Neural progenitor cell (in vitro differentiated cells): Measurements from ENCODE around the gene TBC1D14. TPM values are rescaled to one million over a fixed set of nuclear protein-coding genes. Genes with fewer than 3 reads are reported as not detected.
A peak's percentile ranks its signal among the peaks of the same experiment; 100 is the strongest.

ENCODE experiments used
- DNase-seq: peaks from one replicate; pipeline ENCODE4 v3.0.0-alpha.2; 2016; ENCODE audit warnings: low spot score
- H2AFZ ChIP-seq: fragments of 200-600 bp; sonication (generic); replicated peaks from 2 replicates; pipeline ENCODE4 v1.6.1; 2016; ENCODE audit warnings: antibody characterized with exemption
- H3F3A ChIP-seq: fragments of 200-600 bp; sonication (generic); 2 replicates; pipeline ENCODE4 v1.6.1; 2016; ENCODE audit warnings: antibody characterized with exemption, low read depth
- H3K27ac ChIP-seq: fragments of 200-600 bp; sonication (generic); 2 replicates; pipeline ENCODE4 v1.5.1; 2016; ENCODE audit warnings: mild to moderate bottlenecking
- H3K27me3 ChIP-seq: fragments of 200-600 bp; sonication (generic); 2 replicates; pipeline ENCODE4 v1.6.1; 2016; ENCODE audit warnings: mild to moderate bottlenecking, moderate library complexity
- H3K36me3 ChIP-seq: fragments of 200-600 bp; sonication (generic); 2 replicates; pipeline ENCODE4 v1.5.1; 2016
- H3K4me1 ChIP-seq: fragments of 200-600 bp; sonication (generic); 2 replicates; pipeline ENCODE4 v1.6.1; 2016; ENCODE audit warnings: mixed run types
- H3K4me2 ChIP-seq: fragments of 200-600 bp; sonication (generic); 2 replicates; pipeline ENCODE4 v1.6.1; 2016
- H3K4me3 ChIP-seq: fragments of 200-600 bp; sonication (generic); 2 replicates; pipeline ENCODE4 v1.5.1; 2016
- H3K79me2 ChIP-seq: fragments of 200-600 bp; sonication (generic); 2 replicates; pipeline ENCODE4 v1.6.1; 2016; ENCODE audit warnings: low read depth
- H3K9ac ChIP-seq: fragments of 200-600 bp; sonication (generic); 2 replicates; pipeline ENCODE4 v1.6.1; 2016
- H3K9me3 ChIP-seq: fragments of 200-600 bp; sonication (generic); 2 replicates; pipeline ENCODE4 v1.5.1; 2016; ENCODE audit warnings: low read depth
- H4K20me1 ChIP-seq: fragments of 200-600 bp; sonication (generic); 2 replicates; pipeline ENCODE4 v1.6.1; 2016; ENCODE audit warnings: low read depth
- H3K27ac Mint-ChIP-seq: 3 replicates; pipeline ENCODE4 v1.8.0; 2021; ENCODE audit warnings: mixed read lengths
- H3K27me3 Mint-ChIP-seq: 2 replicates; pipeline ENCODE4 v1.8.0; 2022; ENCODE audit warnings: low read depth, mild to moderate bottlenecking, inconsistent platforms, moderate library complexity, mixed read lengths; ENCODE audit not compliant: insufficient read depth
- H3K36me3 Mint-ChIP-seq: 3 replicates; pipeline ENCODE4 v1.8.0; 2021; ENCODE audit warnings: mixed read lengths
- H3K4me1 Mint-ChIP-seq: 3 replicates; pipeline ENCODE4 v1.8.0; 2021; ENCODE audit warnings: mixed read lengths
- H3K4me3 Mint-ChIP-seq: 3 replicates; pipeline ENCODE4 v1.8.0; 2021; ENCODE audit warnings: mild to moderate bottlenecking, moderate library complexity, mixed read lengths
- H3K9me3 Mint-ChIP-seq: 3 replicates; pipeline ENCODE4 v1.8.0; 2020; ENCODE audit warnings: mixed read lengths
- EZH2 ChIP-seq: fragments of 200-600 bp; sonication (generic); IDR thresholded peaks from 2 replicates; pipeline ENCODE4 v1.6.1; 2017; ENCODE audit warnings: antibody characterized with exemption, mild to moderate bottlenecking, moderate library complexity
- EZH2phosphoT487 ChIP-seq: fragments of 200-600 bp; sonication (generic); IDR thresholded peaks from 2 replicates; pipeline ENCODE4 v1.6.1; 2017; ENCODE audit warnings: antibody characterized with exemption
- total RNA-seq: library from RNA; depleted of rRNA; stranded (reverse); fragments of >200 nt; gene quantifications from 2 replicates; pipeline ENCODE4 v1.2.3, GENCODE V29; 2015; ENCODE audit warnings: low replicate concordance
- TF ChIP-seq, protein P1 (sequence below): fragments of 200-600 bp; sonication (generic); IDR thresholded peaks from 2 replicates; pipeline ENCODE4 v1.5.1; 2017; ENCODE audit warnings: antibody characterized with exemption, mild to moderate bottlenecking

The TBC1D14 gene
- total RNA-seq, 1 donor from 2014 or later, result 47.9 TPM

- Histone ChIP-seq H3K4me1 (peaks cover 6% of the 10 kb centered on the region), H4K20me1 (peaks cover 6% of the 10 kb centered on the region), H3K4me3 (no peak overlapping the region), H3K4me2 (no peak overlapping the region), H3K27ac (no peak overlapping the region), H3K36me3 (no peaks in the 10 kb centered on the region), H3K9me3 (no peaks in the 10 kb centered on the region), H2AFZ (no peak overlapping the region), H3K27me3 (no peaks in the 10 kb centered on the region), H3K79me2 (no peaks in the 10 kb centered on the region), H3F3A (no peaks in the 10 kb centered on the region), H3K9ac (no peak overlapping the region)
- no peaks in the 10 kb centered on the region for H3K9me3 Mint-ChIP-seq
- peaks cover 5% of the 10 kb centered on the region for H3K4me1 Mint-ChIP-seq
- H3K36me3 Mint-ChIP-seq, result peaks cover 38% of the 10 kb centered on the region
- H3K27me3 Mint-ChIP-seq, result peaks cover 2% of the 10 kb centered on the region
- H3K27ac Mint-ChIP-seq, result peak overlapping the region; percentile 13
- H3K4me3 Mint-ChIP-seq, result no peak overlapping the region
- TF ChIP-seq EZH2, result no peak
- TF ChIP-seq, protein P1, sequence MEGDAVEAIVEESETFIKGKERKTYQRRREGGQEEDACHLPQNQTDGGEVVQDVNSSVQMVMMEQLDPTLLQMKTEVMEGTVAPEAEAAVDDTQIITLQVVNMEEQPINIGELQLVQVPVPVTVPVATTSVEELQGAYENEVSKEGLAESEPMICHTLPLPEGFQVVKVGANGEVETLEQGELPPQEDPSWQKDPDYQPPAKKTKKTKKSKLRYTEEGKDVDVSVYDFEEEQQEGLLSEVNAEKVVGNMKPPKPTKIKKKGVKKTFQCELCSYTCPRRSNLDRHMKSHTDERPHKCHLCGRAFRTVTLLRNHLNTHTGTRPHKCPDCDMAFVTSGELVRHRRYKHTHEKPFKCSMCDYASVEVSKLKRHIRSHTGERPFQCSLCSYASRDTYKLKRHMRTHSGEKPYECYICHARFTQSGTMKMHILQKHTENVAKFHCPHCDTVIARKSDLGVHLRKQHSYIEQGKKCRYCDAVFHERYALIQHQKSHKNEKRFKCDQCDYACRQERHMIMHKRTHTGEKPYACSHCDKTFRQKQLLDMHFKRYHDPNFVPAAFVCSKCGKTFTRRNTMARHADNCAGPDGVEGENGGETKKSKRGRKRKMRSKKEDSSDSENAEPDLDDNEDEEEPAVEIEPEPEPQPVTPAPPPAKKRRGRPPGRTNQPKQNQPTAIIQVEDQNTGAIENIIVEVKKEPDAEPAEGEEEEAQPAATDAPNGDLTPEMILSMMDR, result no peak
- no peak for TF ChIP-seq EZH2phosphoT487
- no peak for DNase-seq
Observed at GRCh38 chr4:7015383-7016035, 105.9 kb downstream of the TBC1D14 start.

- Mint-ChIP-seq H3K4me3 (no peak overlapping the region), H3K9me3 (no peaks in the 10 kb centered on the region), H3K27me3 (peaks cover 2% of the 10 kb centered on the region), H3K27ac (no peak overlapping the region), H3K36me3 (peaks cover 39% of the 10 kb centered on the region), H3K4me1 (peaks cover 11% of the 10 kb centered on the region)
- no peak for TF ChIP-seq EZH2phosphoT487
- TF ChIP-seq, protein P1, result no peak
- no peak for TF ChIP-seq EZH2
- no peak overlapping the region for H3K4me3 ChIP-seq
- H3K4me1 ChIP-seq, result peaks cover 8% of the 10 kb centered on the region
- H3K9me3 ChIP-seq, result no peaks in the 10 kb centered on the region
- H3K4me2 ChIP-seq, result no peak overlapping the region
- H2AFZ ChIP-seq, result no peak overlapping the region
- H3K79me2 ChIP-seq, result no peaks in the 10 kb centered on the region
- H3K27ac ChIP-seq, result no peak overlapping the region
- no peak for DNase-seq
- H3K9ac ChIP-seq, result no peak overlapping the region
- no peaks in the 10 kb centered on the region for H3F3A ChIP-seq
- peaks cover 12% of the 10 kb centered on the region for H4K20me1 ChIP-seq
- no peaks in the 10 kb centered on the region for H3K27me3 ChIP-seq
- no peaks in the 10 kb centered on the region for H3K36me3 ChIP-seq
Observed at GRCh38 chr4:7016086-7016485, 106.5 kb downstream of the TBC1D14 start.

DNA sequence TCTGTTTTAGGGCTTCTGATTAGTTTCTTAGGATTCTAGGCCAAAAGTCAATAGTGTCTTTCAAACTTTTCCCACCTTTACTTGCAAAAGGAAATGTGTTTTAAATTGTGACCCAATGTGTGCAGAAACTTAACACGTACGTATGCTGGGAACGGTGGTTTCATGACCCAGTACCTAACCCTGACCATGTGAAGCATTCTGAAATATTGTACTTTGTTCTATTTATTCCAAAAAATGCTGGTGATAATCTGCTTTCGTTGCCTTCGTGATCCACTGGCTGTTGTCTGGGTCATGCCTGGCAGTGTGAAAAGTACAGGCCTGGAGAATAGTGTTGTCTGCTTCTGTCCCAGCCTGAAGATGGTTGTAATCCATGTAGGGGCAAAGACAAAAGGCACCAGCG, 106.9 kb downstream of the TBC1D14 start:
- Histone ChIP-seq H4K20me1 (peaks cover 14% of the 10 kb centered on the region), H3K9me3 (no peaks in the 10 kb centered on the region), H3K36me3 (no peaks in the 10 kb centered on the region), H3K9ac (no peak overlapping the region), H3F3A (no peaks in the 10 kb centered on the region), H3K4me1 (peaks cover 8% of the 10 kb centered on the region), H2AFZ (no peak overlapping the region), H3K27me3 (no peaks in the 10 kb centered on the region), H3K79me2 (no peaks in the 10 kb centered on the region), H3K4me3 (no peak overlapping the region), H3K27ac (no peak overlapping the region), H3K4me2 (no peak overlapping the region)
- H3K4me1 Mint-ChIP-seq, result peaks cover 11% of the 10 kb centered on the region
- no peak overlapping the region for H3K4me3 Mint-ChIP-seq
- TF ChIP-seq EZH2, result no peak
- TF ChIP-seq, protein P1, result no peak
- no peak for TF ChIP-seq EZH2phosphoT487
- no peaks in the 10 kb centered on the region for H3K9me3 Mint-ChIP-seq
- H3K27ac Mint-ChIP-seq, result no peak overlapping the region
- peaks cover 2% of the 10 kb centered on the region for H3K27me3 Mint-ChIP-seq
- DNase-seq, result no peak
- peaks cover 39% of the 10 kb centered on the region for H3K36me3 Mint-ChIP-seq
